Hematopoietic multipotent progenitor cell (in vitro differentiated cells): ENCODE measurements around the gene EPM2AIP1. TPM values are rescaled to one million over a fixed set of nuclear protein-coding genes. Genes with fewer than 3 reads are reported as not detected.
"Not testable (repeated sequence)": the region's sequence is repeated elsewhere in the genome, so short reads cannot be mapped to it uniquely, and the experiment has no call there.

Source experiments
- DNase-seq, 3 donors: peaks; one replicate each; pipeline ENCODE4 v3.0.0-alpha.2; 2011 to 2015; ENCODE audit warnings: low read depth in 2 of 3, low spot score in 2 of 3
- total RNA-seq: library from RNA; depleted of rRNA; stranded (reverse); fragments of >200 nt; gene quantifications from one replicate; pipeline ENCODE4 v1.2.3, GENCODE V29; 2012

Gene EPM2AIP1
- total RNA-seq, 1 donor: 17.5 TPM

DNA sequence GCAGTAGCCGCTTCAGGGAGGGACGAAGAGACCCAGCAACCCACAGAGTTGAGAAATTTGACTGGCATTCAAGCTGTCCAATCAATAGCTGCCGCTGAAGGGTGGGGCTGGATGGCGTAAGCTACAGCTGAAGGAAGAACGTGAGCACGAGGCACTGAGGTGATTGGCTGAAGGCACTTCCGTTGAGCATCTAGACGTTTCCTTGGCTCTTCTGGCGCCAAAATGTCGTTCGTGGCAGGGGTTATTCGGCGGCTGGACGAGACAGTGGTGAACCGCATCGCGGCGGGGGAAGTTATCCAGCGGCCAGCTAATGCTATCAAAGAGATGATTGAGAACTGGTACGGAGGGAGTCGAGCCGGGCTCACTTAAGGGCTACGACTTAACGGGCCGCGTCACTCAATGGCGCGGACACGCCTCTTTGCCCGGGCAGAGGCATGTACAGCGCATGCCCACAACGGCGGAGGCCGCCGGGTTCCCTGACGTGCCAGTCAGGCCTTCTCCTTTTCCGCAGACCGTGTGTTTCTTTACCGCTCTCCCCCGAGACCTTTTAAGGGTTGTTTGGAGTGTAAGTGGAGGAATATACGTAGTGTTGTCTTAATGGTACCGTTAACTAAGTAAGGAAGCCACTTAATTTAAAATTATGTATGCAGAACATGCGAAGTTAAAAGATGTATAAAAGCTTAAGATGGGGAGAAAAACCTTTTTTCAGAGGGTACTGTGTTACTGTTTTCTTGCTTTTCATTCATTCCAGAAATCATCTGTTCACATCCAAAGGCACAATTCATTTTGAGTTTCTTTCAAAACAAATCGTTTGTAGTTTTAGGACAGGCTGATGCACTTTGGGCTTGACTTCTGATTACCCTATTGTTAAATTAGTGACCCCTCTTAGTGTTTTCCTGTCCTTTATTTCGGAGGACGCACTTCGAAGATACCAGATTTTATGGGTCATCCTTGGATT, 674 bp upstream of the EPM2AIP1 start, which contains the start of gene MLH1:
Gene MLH1, plus strand, starts transcription at position 193 of the 958 bp plus-strand sequence. Its CDS starts 30 bp downstream, at position 223.
- peak; percentile 98 to 100 (median 100) for DNase-seq

DNA sequence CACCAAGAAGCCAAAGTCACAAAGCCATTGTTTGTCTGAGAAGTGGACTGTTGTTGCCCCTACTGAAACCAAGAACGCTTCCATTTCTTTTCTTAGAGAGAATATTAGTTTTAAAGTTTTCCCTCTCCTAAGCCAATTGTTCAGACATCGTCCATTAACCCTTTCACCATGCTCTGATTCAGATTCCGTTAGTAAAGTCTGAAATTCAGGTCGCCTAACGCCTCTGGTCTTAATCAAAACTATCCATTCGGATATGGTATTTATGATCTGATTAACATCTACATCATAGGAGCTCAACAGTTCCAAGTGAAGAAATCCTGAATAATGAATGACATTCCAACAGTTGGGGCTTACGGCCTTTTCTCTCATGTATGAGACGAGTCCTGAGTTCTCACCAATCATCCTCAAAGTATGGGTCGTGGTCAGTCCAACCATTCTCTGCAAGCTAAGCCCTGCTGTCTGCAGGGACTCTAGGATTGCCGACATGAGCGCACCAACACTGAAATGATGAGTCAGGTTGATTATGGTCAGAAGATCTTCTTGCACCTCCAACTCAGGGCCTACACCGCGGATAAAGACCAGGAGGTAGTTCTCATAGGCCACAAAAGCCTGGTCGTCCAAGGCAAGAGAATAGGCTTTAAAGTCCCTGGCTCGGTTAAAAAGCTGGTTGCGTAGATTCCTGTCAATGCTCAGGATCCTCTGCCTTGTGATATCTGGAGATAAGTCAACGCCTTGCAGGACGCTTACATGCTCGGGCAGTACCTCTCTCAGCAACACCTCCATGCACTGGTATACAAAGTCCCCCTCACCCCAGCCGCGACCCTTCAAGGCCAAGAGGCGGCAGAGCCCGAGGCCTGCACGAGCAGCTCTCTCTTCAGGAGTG, 767 bp downstream of the EPM2AIP1 start:
- peak in 1 of 3 donors; percentile 33 for DNase-seq

DNA sequence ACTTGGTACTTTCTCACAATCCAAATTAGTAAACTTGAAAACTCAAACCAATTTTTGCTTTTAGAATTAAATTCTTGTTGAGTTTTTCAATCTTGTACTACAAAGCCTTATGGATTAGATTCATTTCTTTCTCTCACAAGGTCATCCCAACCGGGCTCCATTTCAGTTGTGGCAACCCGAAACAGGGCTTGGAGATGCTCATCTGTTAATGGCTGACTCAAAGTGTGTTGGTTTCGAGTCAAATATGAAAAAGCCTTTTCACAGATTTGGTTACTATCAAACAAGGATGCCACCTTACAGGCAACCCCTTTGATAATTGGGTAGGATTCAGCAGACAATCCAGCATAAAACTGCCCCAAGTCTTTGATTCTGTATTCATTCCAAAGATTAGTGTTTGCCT, 1.8 kb downstream of the EPM2AIP1 start:
- no peak for DNase-seq

DNA sequence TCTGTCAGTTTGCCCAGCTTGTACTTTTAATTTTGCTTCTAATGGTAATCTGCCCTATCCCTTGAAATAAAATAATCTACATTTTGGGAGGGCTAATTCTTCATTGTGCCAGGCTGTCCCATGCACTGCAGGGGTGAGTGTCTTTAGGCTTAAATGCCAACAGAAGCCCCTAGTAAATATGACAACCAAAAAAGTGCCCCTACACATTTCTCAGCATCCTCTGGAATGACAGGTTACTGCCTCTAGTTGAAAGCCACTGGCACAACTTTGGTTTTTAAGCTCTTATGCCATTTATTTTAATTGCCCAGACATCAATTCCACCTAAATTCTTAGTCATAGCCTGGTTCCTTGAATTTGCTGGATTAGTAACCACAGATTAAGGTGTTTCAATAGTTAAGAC, 3.4 kb downstream of the EPM2AIP1 start:
- DNase-seq: no peak

DNA sequence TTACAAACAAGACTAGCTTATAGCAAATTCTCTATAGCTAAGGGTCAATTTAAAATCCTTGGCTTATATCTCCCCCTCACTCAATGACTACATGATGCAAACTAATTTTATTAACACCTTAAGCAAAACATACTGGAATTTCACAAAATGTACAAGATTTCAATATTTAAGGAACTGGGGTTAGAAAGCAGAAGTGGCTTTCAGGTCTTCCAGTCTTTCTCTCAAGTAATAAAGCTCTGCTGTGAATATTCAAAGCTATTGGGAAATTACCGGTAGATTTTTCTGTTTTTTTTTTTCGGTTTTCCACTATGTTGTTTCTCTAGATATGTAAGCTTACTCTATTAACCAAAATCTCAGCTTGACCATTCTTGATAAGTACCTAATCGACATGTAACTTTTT, 3.9 kb downstream of the EPM2AIP1 start:
- peak in 2 of 3 donors; percentile 29 to 37 for DNase-seq

DNA sequence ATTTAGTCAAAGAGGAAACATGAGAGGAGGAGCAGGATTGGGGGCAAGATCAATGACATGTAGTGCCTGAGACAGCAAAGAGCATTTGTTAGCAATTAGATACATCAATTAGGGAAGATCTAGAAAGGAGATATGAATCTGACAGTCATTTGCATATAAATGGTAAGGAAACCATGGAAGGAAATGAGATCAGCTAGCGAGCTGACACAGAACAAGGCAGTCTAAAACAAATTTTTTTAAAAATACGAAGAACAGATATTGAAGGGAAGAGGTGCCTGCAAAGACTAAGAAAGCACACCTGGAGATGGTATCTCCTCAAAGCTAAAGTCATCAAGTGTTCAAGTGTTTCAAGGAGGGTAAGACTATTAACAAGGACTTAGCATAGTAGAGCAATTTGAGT, 4.6 kb downstream of the EPM2AIP1 start:
- no peak for DNase-seq

DNA sequence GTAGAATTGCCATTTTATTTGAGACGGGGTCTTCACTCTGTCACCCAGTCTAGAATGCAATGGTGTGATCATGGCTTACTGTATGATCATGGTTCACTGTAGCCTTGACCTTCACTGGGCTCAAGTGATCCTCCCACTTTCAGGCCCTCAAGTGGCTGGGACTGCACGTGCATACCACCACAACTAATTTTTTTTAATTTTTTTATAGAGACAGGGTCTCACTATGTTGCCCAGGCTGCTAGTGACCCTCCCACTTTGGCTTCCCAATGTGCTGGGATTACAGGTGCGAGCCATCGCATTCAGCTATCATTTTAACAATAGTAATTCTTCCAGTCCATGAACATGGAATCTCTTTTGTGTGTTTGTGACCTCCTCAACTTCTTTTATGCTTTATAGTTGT, 11.9 kb downstream of the EPM2AIP1 start:
- no peak for DNase-seq

DNA sequence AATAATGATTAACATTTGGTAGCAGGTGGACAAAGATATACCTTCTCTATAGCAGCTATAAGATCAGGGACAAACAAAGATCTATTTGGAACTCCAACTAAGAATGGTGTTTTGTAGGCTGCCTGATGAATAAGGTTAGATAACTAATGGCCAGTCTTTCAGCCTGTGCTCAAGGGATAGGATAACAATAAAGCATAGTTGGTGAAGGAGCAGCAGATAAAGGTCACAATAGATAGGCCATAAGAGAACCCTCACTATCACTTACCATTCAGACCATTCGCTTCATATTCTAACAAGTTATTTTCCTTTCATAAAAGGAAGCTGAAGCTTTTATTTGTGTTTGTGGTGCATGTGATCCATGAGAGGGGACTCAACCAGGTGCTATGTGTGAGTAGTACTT, 19.8 kb downstream of the EPM2AIP1 start:
- DNase-seq: no peak

DNA sequence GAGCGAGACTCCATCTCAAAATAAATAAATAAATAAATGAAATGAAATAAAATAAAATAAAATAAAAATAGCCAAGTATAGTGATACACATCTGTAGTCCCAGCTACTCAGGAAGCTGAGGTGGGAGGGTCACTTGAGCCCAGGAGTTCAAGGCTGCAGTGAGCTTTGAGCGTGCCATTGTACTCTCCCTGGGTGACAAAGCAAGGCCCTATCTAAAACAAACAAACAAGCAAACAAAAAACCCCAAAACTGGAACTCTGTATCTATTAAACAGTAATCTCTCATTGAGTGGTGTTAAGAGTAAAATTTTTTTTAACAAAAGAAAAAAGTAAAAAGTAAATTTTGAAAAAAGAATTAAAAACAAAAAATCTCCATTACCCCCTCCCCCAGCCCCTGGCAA, 20.8 kb downstream of the EPM2AIP1 start:
- DNase-seq: no peak

DNA sequence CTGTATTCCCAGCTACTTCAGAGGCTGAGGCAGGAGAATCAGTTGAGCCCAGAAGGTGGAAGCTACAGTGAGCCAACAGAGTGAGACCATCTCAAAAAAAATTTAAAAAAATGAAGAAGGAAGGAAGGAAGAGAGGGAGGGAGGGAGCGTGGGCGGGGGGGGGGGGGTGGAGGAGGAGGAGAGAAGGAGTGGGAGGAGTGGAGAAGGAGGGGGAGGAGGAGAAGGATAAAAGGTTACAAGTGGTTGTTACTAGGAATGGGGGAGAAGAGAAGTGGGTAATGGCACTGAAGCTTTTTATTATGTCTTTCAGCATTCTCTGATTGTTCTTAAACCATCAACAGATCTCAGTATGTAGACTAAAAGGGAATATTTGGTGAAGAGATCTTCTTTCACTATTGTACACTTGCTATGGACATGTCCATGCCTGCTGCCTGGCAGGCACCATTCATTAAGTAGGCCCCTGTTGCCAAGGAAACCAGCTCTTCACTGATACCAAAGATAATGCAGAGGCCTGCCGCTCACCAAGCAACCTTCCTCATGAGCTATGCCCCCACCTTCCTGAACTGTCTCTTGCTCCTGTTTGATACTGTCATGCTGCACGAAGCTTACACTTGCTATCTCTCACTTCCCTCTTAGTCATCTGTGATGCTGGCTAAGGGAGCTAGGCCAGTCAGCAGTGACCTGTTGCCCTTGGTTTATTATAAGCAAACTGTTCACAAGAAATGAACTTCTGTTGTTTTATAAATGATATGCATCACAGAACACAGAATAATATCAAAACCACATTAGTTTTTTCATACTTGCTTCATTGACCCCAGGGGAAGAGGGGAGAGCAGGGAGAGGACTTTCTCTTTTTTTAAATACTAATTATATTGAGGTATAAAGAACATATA, 23.1 kb downstream of the EPM2AIP1 start:
- peak in 2 of 3 donors; percentile 71 to 81 for DNase-seq

DNA sequence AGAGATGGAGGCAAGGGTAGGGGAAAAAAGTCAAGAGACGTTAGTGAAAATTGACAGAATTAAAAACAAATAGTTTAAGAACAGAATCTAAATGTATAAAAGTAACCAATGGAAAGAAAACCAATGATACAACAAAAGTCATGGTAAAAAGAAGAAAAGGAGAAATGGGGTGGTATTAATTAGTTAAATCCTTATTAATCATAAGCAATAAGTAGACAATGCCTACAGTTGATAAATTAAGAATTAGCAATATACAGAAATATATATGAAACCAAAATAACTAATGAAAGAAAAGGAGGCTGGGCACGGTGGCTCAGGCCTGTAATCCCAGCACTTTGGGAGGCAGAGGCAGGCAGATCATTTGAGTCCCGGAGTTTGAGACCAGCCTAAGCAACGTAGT, 23.8 kb downstream of the EPM2AIP1 start:
- no peak for DNase-seq

DNA sequence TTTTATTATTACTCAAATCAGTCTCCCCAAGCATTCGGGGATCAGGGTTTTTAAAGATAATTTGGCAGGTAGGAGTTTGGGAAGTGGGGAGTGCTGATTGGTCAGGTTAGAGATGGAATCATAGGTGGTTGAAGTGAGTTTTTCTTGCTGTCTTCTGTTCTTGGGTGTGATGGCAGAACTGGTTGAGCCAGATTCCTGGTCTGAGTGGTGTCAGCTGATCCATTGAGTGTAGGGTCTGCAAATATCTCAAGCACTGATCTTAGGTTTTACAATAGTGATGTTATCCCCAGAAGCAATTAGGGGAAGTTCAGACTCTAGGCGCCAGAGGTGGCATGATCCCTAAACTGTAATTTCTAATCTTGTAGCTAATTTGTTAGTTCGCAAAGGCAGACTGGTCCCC, 27.5 kb downstream of the EPM2AIP1 start:
- DNase-seq: no peak

DNA sequence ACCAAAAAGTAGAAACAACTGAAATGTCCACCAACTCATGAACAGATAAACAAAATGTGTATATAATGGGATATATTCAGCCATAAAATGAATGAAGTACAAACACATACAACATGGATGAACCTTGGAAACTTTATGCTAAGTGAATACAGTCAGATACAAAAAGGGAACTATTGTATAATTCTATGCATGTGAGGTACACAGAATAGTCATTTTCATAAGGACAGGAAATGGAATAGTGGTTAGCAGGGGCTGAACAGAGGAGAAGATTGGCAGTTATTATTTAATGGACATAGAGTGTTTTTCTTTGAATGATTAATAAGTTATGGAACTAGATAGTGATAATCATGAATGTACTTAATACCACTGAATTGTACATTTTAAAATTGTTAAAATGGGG, 28.1 kb downstream of the EPM2AIP1 start:
- peak in 1 of 3 donors; percentile 45 for DNase-seq

DNA sequence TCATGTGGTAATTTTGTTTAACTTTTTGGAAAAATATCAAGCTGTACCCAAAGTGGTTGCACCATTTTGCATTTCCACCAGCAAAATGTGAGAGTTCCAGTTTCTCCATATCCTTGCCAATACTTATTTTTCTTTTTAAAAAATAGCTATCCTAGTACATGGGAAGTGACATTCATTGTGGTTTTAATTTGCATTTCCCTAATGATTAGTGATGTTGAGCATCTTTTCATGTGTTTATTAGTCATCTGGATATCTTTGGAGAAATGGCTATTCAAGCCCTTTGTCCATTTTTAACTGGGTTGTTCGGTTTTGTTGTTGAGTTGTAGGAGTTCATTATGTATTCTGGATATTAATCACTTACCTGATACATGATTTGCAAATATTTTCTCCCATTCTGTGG, 28.6 kb downstream of the EPM2AIP1 start:
- no peak for DNase-seq

DNA sequence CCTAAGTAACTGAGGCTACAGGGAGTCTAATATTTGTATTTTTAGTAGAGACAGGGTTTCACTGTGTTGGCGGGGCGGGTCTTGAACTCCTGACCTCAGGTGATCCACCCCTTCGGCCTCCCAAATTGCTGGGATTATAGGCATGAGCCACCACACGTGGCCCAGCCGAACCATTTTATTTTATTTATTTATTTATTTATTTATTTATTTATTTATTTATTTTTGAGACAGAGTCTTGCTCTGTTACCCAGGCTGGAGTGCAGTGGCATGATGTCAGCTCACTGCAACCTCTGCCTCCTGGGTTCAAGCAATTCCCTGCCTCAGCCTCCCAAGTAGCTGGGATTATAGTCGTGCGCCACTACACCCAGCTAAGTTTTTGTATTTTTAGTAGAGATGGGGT, 29.9 kb downstream of the EPM2AIP1 start:
- not testable (repeated sequence) for DNase-seq

DNA sequence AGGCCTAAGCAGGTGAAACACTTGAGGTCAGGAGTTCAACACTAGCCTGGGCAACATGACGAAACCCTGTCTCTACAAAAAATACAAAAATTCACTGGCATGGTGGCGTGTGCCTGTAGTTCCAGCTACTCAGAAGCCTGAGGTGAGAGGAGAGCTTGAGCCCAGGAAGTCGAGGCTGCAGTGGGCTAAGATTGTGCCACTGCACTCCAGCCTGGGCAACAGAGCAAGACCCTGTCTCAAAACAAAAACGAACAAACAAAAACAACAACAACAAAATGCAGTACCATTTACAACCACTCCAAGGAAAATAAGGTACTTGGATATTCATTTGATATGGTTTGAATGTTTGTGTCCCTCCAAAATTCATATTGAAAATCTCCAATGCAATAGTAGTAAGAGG, 32.4 kb downstream of the EPM2AIP1 start:
- DNase-seq: no peak

DNA sequence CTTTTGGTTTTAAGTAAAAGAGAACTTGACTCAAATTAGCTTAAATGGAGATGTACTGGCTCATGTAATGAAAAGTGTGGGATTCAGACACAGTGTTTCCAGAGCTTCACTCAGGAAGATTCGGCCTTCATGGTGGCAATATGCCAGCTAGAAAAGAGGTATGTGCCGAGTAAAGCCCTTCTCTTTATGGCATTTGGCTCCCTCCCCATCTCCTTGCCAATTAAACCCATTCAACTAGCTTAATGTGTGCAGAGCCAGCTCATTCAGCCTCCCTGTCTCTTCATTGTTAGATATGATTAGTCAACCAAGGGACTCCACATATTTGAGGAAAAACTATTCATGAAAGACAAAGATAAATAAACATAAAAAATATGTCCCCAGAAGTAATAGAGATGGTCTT, 33.1 kb downstream of the EPM2AIP1 start:
- no peak for DNase-seq

DNA sequence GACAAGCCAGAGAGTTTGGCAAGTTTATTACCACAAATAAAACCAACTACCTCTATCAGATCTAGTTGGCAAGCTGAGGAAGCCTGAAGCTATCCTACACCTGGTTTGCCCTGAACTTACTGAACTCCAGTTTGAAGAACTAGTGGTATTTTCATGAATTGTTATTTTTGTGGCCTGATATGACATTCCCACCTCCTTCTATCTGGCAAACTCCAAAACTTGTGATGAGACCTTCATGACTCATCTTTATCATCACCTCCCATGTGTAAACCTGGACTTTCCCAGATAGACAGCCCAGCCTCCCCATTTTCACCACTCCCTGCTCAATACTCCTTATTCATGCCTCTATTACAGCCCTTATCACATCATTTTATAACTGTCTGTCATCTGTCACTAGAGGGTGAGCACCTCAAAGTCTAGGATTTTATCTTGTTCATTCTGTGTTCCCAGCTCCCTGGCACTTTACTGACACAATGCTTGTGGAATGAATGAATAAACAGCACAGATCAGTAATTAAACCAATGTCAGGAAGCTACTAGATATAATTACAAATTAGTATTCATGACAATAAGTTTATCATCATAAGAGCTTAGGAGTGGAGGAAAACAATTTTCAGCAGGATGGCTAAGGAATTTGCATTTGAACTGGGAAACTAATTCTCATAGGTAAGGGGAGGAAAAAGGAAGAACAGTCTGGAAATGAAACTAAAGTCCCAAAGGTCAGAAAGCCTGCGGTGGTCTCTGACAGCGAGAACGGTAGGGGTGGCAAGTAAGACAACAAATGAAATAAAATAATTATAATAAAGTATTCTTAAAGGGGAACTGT, 34.9 kb downstream of the EPM2AIP1 start:
- no peak for DNase-seq

DNA sequence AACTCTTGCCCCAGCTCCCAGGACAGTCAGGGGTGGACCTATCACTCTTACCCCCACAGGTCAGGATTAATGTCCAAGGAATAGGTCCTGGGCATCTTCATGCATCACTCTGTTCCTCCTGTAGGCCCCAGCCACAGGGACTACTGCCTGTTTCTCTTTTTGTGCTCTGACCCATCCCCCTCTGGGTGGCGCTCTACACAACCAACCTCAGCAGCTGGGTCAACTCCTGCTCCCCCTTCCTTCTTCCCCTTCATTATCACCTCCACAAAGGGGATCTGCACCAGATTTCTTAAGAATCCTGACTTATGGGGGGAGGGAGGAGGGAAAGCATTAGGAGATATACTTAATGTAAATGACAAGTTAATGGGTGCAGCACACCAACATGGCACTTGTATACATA, 35.9 kb downstream of the EPM2AIP1 start:
- DNase-seq: no peak

DNA sequence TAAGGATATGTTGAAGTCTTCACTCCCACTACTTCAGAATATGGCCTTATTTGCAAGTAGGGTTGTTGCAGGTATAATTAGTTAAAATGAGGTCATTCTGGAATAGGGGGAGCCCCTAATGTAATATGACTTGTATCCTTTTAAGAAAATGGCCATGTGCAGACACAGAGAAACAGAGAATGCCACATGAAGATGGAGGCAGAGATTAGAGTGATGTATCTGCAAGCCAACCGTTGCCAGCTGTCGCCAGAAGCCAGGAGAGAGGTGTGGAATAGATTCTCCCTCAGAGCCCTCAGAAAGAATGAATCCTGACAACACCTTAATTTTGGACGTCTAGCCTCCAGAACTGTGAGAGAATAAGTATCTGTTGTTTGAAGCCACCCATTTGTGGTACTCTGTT, 36.8 kb downstream of the EPM2AIP1 start:
- no peak for DNase-seq
